Measurements from ENCODE around the gene TBC1D12.

- TF ChIP-seq CTCF (IDR thresholded peaks at IDR 0.05) (no peak), EP300 (IDR thresholded peaks at IDR 0.05) (no peak), POLR2A (IDR thresholded peaks at IDR 0.05) (no peak), POLR2AphosphoS5 (IDR thresholded peaks at IDR 0.05) (no peak)
Measured at GRCh38 chr10:94465684-94466083, 63.3 kb downstream of the TBC1D12 start.

Measured in suprapubic skin (tissue), 4 donors.